ENCODE measurements around the gene CNNM1.

Gene CNNM1

GRCh38 chr10:99297033-99297432 lies 32.1 kb upstream of the CNNM1 start:
- no peak for DNase-seq (ENCODE audit: insufficient read length, low spot score)
- TF ChIP-seq, protein P1, sequence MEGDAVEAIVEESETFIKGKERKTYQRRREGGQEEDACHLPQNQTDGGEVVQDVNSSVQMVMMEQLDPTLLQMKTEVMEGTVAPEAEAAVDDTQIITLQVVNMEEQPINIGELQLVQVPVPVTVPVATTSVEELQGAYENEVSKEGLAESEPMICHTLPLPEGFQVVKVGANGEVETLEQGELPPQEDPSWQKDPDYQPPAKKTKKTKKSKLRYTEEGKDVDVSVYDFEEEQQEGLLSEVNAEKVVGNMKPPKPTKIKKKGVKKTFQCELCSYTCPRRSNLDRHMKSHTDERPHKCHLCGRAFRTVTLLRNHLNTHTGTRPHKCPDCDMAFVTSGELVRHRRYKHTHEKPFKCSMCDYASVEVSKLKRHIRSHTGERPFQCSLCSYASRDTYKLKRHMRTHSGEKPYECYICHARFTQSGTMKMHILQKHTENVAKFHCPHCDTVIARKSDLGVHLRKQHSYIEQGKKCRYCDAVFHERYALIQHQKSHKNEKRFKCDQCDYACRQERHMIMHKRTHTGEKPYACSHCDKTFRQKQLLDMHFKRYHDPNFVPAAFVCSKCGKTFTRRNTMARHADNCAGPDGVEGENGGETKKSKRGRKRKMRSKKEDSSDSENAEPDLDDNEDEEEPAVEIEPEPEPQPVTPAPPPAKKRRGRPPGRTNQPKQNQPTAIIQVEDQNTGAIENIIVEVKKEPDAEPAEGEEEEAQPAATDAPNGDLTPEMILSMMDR (IDR thresholded peaks at IDR 0.05; ENCODE audit: insufficient read depth, missing control alignments) = no peak
- no peak for FAIRE-seq

DNA sequence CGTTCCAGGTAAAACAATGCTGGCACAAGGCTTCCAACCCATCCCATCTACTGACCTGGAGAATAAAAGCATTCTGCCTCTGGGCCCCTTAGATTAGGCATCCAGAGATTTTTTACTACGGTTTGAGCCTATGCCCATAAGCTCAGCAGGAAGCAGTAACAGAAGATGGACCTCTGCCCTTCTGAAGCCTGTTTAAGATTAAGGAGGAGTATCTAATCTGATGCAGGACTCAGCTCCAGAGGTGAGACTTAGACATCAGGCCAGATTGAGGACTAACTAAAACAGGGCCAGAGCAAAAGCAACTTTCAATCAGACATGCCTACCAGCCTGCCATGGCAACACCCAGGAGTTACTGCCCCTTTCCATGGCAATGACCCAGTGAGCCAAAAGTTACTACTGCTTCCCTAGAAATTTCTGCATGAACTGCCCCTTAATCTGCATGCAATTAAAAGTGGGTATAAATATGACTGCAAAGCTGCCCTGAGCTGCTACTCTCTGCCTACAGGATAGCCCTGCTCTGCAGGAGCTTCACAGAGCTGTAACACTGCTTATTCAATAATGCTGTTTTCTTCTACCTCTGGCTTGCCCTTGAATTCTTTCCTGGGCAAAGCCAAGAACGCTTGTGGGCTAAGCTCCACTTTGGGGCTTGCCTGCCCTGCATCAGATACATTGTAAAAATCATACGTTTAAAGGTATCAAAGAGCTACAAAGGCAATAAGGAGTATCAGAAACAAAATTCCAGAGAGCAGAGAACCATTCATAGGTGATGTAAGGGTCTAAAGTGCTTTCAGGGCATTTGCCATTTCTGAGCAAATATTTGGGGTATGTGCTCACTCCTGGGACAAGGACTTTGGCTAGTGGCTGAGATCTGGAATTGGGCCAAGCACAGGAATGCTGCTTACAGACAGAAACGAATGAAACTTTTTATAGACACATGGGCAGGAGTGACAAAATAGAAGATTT lies 25.0 kb upstream of the CNNM1 start:
- DNase-seq (ENCODE audit: insufficient read length, low spot score) (no peak), FAIRE-seq (no peak)

GRCh38 chr10:99304862-99305229 lies 24.3 kb upstream of the CNNM1 start:
- TF ChIP-seq, protein P1 (IDR thresholded peaks at IDR 0.05; ENCODE audit: insufficient read depth, missing control alignments) = no peak
- DNase-seq (ENCODE audit: insufficient read length, low spot score) (no peak), FAIRE-seq (no peak)

More for the DNA sequence above, 25.0 kb upstream of the CNNM1 start:
- TF ChIP-seq, protein P1 (IDR thresholded peaks at IDR 0.05; ENCODE audit: insufficient read depth, missing control alignments) = no peak

DNA sequence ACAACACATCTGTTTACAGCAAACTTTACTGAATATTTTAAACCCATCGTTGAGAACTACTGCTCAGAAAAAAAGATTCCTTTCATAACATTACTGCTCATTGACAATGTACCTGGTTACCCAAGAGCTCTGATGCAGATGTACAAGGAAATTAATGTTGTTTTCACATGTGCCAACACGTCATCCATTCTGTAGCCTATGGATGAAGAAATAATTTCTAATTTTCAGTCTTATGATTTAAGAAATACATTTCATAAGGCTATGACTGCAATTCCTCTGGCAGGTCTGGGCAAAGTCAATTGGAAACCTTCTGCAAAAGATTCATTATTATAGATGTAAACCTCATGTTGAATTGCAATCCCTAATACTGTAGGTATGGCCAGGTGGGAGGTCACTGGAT lies 16.7 kb upstream of the CNNM1 start:
- TF ChIP-seq, protein P1 (IDR thresholded peaks at IDR 0.05; ENCODE audit: insufficient read depth, missing control alignments) = no peak

GRCh38 chr10:99315853-99316252 lies 13.3 kb upstream of the CNNM1 start:
- TF ChIP-seq, protein P1 (IDR thresholded peaks at IDR 0.05; ENCODE audit: insufficient read depth, missing control alignments) = no peak
- DNase-seq (ENCODE audit: insufficient read length, low spot score) (no peak), FAIRE-seq (no peak)

More for the DNA sequence above, 16.7 kb upstream of the CNNM1 start:
- DNase-seq (ENCODE audit: insufficient read length, low spot score) (no peak), FAIRE-seq (no peak)

DNA sequence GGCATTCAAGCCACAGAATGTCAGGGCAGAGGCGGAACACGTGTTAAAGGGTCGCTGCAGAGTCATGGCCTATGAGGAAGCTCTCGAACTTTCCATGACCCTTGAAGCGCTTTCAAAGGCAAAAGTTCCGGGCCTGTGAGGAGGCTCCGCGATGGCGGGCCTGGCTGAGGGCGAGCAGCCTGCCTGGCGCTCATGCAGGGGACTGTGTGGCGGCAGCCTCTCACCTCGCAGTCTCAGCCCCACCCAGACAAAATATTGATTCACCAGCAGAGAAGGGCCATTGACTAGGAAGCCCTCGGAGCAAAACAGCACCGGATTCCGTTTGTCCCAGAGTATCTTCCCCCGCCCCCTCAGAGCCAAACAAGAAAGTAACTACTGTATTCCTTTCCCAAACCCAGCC lies 12.8 kb upstream of the CNNM1 start:
- FAIRE-seq = no peak

More for the DNA sequence above, 12.8 kb upstream of the CNNM1 start:
- TF ChIP-seq, protein P1 (IDR thresholded peaks at IDR 0.05; ENCODE audit: insufficient read depth, missing control alignments) = no peak
- no peak for DNase-seq (ENCODE audit: insufficient read length, low spot score)

Data from D721Med (cell line).